NCI-H2029 (cell line): ENCODE measurements around the gene FBXO38.
A peak's percentile ranks its signal among the peaks of the same experiment; 100 is the strongest.

Source experiments
- DNase-seq: peaks from one replicate; lab custom pipeline; 2025; lab: John Stamatoyannopoulos, UW

The FBXO38 gene

DNA sequence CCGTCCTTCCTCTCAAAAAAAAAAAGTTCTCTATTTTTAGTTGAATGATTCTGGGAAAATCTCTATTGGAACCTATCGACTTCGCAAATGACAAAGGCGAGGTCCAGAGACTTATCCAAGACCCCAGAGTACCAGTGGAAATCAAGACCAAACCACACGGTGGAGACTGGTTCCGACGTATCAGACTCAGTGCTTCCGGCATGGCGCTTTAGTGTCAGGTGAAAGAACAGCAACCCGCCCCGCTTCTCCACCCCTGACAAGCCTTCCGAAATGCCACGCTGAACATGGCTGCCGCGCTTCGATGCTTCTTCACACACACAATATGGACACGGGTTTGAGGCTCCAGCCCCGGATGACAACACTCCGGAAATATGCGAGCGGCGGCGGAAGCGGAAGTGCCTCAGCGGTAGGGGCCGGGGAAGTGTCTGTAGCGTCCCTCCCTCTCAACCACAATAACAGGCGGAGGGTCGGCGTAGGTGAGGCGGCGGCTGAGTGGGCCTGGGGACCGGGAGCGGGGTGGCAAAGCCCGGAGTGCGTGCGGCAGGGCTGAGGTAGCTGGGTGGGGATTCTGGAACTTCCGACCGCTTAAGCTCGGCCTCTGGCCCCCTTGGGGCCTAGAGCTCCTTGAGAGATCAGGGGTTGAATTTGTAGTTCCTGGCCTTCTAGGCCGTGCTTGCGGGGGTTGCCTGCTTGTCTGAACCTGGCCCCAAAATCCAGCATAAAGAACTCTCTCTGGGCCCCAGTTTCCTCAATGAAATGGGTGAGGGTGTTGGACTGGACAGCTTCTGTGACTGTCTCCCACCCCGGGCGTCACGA lies at the start of gene FBXO38:
Gene FBXO38 (plus strand): TSS at position 395 of the 816 bp plus-strand sequence. CDS start 10,819 bp downstream, outside the sequence.
- peak; percentile 97 for DNase-seq

DNA sequence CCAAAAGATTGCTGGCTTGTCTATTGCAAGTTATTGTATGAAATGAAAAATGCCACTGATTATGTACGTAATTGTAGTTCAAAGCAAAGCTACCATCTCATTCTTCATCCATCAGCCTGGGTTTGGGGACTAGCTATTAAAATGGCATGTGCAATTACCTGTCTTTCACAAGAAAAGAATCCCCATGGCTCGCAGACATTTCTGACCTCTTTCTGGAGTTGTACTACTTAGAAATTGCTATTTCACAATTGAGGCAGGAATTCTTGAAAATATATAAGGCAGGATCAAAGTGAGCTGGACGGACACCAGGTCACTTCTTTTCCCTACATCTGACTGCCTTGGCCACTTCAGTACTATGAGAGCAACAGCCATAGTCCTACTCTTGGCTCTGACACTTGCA lies 48.5 kb upstream of the FBXO38 start, which contains the start of gene SPINK9:
Gene SPINK9 (plus strand): TSS at position 301 of the 400 bp plus-strand sequence. CDS start 55 bp downstream, at position 356.
- DNase-seq = no peak

DNA sequence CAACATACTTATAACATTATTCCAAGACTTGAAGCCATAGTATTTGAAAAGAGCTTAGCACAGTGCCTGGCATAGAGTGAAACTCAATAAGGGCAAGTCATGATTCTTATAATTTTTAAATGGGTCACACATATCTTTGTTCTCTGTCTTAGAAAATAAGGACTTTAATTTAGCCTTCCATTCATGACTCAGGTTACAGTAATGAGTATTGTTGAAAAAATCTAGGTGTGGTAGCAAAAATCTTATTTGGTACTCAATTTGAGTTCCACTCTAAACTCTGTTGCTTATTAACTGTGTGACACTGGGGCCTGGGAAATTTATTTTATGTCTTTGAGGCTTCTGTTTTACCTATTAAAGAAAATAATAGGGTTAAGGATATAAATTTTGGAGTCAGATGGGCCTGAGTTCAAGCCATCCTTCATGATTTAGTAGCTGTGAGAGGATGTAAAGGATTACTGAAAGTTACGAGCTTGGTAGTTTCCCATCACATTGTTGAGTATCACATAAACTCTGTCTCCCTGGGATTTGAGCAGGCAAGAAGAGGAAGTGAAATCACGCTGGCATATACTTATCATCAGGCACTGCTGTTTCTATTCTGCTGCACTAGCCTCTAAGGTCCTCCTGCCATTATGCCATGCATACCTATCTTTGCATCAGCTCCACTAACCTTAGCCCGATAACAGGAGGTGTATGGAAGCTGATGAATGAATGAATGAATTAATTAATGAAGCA lies 46.9 kb upstream of the FBXO38 start:
- DNase-seq = no peak

- no peak for DNase-seq
Observed at GRCh38 chr5:148342371-148343045, 41.2 kb upstream of the FBXO38 start.

- no peak for DNase-seq
Observed at GRCh38 chr5:148343046-148343407, 40.7 kb upstream of the FBXO38 start.

DNA sequence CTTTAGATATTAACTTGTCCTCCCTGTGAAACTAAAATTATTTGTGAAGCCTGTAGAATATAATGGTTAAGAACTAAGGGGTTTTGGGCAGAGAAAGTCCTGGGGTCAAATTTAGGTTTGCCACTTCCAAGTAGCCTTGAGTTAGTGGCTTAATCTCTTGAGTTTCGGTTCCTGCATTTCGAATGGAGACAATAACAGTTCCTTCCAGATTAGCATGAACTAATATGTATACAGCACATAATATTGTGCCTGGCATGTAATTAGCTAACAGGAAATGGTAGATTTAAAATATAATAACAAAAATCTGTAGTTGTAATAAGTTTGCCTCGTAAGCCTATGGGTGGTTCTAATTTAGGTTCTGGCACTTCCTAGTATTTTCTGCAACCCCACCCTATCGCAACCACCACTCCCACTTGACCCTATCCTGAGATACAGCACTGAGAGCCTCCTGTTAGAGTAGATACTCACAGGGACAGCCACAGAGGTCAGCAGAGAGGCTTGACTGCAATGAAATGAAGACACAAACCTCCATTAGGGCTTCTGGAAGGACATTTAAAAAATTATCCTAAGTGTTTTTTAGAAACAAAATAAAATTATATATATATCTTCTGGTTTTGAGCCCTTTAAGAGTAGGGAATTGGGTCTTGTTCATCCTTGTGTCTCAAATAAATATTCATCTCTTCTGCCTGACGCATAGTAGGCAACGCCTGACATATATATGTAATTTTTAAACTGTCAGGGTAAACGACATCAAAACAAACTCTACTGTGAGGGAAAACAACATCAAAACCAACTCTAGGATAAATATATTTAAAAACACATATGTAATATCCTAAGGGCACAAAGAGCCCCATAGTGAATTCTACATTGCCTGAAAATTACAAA lies 39.9 kb upstream of the FBXO38 start:
- no peak for DNase-seq

DNA sequence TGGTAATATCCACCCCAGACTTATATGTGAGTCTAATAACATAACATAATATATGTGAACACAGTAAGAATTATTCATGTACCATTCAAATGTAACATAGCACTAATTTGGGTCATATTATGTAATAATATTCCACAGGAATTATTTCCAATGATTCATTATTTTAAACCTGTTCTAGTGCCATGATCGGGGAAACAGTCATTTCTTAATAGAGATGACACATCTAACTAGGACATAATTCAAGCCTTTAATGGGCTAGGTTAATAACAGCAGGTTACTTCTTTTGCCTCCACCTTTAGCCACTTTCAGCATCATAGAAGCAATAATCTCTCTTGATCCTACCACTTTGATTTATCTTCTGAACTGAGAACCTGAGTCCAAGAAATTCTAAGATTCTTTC lies 36.1 kb upstream of the FBXO38 start:
- DNase-seq = no peak

DNA sequence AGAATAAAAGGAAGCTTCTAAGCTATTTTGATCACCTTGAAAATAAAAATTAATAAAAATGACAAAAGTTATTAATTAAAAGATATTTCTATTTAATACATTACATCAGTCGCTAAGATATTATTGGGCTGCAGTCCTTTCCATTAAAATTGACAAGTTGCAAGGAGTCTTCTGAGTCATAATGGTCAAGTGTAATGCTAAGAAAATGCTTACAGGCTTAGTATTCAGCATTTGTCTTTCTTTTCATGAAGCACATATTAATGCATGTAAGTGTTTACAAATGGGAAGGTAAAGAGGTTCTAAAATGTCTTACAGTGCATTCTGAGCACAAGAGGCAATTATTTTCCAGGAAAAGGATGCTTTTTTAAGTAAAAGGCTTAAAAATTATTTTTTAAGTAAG lies 31.1 kb upstream of the FBXO38 start:
- no peak for DNase-seq

DNA sequence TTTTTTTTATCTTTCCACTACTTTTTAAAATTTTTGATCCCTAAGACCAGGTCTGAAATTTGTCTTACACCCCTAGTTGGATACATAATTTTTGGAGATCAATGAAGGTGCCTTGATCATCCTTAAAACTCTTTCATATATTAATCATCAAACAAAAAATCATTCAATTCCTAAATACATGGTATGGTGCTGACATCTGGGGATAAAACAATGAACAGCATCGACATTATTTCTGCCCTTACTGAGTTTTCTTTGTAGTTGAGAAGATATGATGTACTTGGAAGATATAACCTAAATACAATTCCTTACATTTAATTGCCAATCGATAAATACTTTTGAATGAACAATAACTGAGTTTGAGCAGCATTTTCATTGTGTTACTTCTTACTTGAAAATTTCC lies 30.1 kb upstream of the FBXO38 start:
- no peak for DNase-seq

GRCh38 chr5:148364343-148364742 lies 19.4 kb upstream of the FBXO38 start:
- DNase-seq = no peak

DNA sequence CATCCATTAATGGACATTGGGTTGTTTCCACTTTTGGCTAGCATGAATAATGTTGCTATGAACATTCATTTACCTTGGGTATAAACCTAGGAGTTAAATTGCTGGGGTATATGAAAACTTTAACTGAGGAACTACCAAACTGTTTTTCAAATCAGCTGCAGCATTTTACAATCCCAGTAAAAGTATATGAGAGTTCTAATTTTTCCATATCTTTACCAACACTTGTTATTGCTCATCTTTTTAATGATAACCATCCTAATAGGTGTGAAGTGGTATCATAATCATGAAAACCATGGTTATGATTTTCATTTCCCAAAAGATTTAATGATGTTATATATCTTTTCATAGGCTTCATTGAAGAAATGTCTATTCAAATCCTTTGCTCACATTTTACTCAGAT lies 15.5 kb upstream of the FBXO38 start:
- DNase-seq = no peak

- no peak for DNase-seq
Observed at GRCh38 chr5:148372166-148372725, 11.5 kb upstream of the FBXO38 start.

- DNase-seq = no peak
Observed at GRCh38 chr5:148372893-148373292, 10.9 kb upstream of the FBXO38 start.

DNA sequence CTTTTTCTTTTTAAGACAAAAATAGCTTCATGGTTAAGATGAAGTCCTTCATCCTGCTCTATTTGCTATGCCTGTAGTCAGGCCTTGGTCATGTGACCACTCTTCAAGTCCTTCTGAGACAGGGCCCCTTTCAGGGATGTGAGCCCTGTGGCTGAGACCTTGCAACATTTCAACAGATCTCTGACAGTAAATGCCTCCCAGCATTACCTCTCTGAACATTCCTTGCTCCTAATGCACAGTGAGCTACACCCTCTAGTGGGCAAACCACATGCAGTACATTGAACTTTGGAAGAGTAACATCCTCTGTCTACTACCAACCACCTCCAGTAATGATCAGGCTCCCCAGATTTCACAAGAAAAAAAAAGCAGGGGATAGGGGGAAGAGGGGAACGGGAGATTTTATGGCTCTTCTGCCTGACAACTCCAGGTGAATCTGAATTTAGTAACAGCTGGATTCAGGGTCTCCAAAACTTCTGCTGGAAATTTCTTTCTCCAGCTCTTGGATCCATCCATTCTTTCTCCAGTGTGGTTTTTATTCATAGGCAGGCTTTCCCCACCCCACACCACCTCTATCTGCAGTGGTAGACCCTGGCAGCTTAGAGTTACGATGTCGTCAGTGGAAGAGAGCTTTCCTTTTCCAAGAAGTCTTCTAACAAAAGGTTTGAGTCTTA lies 8.9 kb upstream of the FBXO38 start:
- DNase-seq = peak; percentile 51

DNA sequence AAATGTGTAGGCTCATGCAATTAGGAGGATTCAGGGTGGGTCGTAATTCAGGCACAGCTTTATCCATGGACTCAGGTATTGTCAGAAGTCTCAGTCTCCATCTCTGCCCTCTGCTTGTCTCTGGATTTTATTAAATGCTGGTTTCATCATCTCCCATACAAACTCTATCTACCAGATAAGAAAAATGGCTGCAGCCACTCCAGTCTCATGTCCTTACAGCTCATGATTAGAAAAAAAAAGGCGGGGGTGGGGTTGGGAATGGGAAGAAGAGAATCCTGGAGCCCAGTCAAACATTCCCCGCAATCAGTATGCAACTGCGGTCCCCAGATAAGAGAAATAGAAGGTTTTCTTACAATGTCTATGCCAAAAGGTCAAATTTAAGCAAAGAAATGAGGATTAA lies 7.6 kb upstream of the FBXO38 start:
- no peak for DNase-seq

GRCh38 chr5:148378670-148379069 lies 5.1 kb upstream of the FBXO38 start:
- no peak for DNase-seq

DNA sequence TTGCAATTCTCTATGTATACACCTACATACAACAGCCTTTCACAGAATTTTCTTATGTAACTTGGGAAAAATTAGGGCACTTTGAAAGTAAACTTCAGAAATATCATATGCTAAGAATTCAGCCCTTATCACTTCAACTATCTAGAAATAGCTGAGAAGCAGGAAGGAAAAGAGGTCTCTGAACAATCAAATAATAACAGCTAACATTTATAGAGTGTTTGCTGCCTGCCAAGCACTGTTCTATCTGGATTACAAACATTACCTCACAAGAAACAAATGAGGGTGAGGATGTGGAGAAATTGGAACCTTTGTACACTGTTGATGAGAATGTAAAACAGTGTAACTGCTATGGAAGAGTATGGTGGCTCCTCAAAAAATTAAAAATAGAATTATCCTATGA lies 4.4 kb upstream of the FBXO38 start:
- DNase-seq = no peak

DNA sequence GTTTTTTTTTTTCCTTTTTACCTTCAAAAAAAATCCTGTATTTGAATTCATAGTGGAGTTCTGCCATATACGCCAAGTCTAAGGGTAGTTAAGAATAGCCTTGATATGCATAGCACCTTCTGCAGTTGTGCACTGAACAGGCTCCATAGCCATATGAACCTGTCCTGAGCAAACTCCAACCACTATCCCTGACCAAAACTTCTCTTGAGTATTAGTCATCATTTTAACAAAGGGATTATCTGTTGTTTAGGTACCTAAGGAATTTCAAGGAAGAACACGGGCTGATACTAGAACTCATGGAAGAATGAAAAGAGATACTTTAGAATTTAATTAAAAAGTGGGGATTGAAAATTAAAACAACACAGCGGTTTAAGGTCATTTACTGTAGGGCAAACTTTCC lies 1.9 kb upstream of the FBXO38 start:
- DNase-seq = no peak

DNA sequence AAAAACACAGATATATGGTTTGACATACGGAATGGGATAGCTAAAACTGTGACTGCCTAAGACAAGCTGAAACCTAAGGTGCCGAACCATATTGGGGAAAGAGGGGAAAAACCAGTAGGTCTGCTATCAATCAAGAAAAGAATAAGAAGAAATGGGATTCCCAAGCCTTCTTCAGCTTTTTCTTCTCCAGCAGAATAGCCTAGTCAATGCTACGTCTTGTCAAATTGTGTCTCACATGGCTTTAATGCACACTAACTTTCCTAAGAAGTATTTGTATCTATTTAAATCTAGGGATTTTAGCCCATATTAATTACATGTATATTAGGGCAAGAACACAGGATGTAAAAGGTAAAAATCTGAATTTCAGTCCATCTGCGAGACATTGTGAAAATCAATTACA lies 797 bp upstream of the FBXO38 start:
- DNase-seq = no peak

DNA sequence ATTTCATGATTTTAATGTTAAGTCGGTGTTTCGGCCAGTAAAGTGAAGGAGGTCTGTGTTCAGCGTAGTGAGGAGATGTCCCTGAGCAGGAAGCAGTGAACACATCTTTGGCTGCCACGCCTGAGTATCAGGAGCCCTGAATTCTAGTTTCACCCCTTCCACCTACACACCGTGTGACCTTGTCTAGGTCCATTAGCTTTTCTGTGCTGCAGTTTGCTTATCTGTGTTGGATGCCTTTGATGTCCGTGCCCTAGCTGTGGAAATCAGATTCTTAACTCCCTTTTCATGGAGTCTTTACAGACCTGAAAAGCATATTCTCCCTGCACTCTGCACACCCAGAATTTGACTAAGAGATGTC lies 601 bp downstream of the FBXO38 start:
- DNase-seq = no peak

DNA sequence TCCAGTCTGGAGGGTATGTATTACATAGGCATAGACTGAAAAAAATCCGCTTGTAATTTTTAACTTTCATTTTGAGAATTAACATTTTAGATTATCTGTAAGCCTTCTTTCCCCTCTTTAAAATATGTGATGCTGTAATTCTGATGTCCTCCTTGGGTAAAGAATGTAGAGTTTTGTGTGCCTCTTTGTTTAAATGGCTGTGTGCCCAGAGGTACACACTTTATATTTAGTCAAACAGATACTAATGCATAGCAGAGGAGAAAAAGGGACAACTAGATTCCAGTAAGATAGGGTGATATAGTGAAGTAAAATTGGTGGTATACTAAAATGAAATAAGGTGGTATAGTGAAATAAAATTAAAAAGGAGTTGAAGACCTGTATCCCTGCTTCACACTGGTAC lies 1.3 kb downstream of the FBXO38 start:
- no peak for DNase-seq
